ENCODE results near the gene UBA5. TPM values are rescaled to one million over a fixed set of nuclear protein-coding genes. Genes with fewer than 3 reads are reported as not detected.

The UBA5 gene
- polyA plus RNA-seq, 1 donor: 65.6 TPM

GRCh38 chr3:132726341-132726823, 66.3 kb downstream of the UBA5 start:
- Histone ChIP-seq H3K27ac (ENCODE audit: low read length) (no peak overlapping the region), H3K27me3 (ENCODE audit: control insufficient read depth, insufficient read depth, low read length) (peaks cover 6% of the 10 kb centered on the region), H3K36me3 (ENCODE audit: control insufficient read depth, insufficient read depth, low read length) (no peaks in the 10 kb centered on the region), H3K4me3 (ENCODE audit: low read length) (no peak overlapping the region), H3K9me3 (ENCODE audit: control insufficient read depth, low read depth, low read length) (peaks cover 2% of the 10 kb centered on the region), H3K4me1 (ENCODE audit: control insufficient read depth, insufficient read depth, low read length) (no peaks in the 10 kb centered on the region)
- DNase-seq: peak in 1 of 2 donors; percentile 25
- 0% methylated on average over 1 of the region's 2 CpGs for WGBS (ENCODE audit: insufficient coverage, low lambda C conversion rate)

Other genes starting within 250 kb of the UBA5 start
- gene DNAJC13, start 242.8 kb upstream of the UBA5 start, polyA plus RNA-seq: 43.4 TPM
- gene ACKR4, start 63.1 kb upstream of the UBA5 start, polyA plus RNA-seq: 4.4 TPM
- 48.1 TPM for gene ACAD11, start 520 bp upstream of the UBA5 start, polyA plus RNA-seq
- 34.1 TPM for gene NPHP3, start 62.1 kb downstream of the UBA5 start, polyA plus RNA-seq